Activated CD4-positive, alpha-beta T cell treated with anti-CD3 and anti-CD28 coated beads, Interleukin-2, Interleukin-6, amounts not matched to agents 100 ng/mL and 50 ng/mL, durations not matched to agents 16 hours and 8 hours (primary cell): ENCODE data around the gene COL26A1.
A peak's percentile ranks its signal among the peaks of the same experiment; 100 is the strongest.

Experiments used
- DNase-seq: peaks from one replicate; pipeline ENCODE4 v3.0.0-alpha.2; 2020

Gene COL26A1

DNA sequence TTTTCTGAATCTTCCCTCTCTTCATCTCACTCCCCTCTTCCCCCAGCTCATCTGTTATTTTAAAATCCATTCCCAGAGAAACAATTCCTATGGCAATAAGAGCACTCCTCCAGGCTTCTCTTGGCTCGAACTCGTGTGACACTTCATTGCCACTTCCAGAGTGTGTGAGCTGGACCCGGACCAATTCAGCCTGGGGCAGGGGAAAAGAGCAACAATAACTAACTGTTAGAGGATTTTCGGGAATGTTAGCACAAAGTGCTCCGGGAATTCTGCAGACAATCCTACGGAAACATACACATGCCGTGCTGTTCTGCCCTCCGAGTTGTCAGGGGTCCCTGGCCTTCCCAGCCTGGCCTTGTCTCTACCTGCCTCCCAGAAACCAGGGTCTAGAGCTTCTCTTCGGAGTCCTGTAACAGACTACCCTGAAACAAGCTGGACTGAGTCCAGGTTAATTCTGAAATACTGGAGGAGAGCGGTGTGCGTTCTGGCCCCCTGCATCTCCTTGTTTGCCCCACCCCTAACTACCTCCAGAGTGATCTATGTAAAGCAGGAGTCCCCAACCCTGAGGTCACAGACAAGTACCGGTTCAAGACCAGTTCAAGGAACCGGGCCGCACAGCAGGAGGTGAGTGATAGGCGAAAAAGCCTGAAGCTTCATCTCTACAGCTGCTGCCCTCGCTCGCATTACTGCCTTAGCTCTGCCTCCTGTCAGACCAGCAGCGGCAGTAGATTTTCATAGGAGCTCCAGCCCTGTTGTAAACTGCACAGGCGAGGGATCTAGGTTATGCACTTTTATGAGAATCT, 11.3 kb downstream of the COL26A1 start:
- no peak for DNase-seq

DNA sequence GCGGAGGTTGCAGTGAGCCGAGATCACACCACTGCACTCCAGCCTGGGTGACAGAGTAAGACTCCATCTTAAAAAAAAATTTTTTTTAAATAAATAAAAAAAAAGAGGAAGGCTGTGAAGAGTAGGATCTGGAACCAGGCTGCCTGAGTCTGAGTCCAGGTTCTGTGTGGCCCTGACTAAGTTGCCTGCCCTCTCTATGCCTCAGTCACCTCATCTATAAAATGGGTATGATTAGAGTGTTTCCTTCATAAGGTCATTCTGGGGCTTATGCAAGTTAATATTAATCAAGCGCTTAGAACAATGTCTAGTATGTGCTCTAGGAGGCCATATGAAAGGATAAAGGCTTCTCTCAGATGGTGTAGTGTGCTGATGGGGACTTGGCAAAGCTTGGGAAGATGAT, 12.3 kb downstream of the COL26A1 start:
- DNase-seq = no peak

DNA sequence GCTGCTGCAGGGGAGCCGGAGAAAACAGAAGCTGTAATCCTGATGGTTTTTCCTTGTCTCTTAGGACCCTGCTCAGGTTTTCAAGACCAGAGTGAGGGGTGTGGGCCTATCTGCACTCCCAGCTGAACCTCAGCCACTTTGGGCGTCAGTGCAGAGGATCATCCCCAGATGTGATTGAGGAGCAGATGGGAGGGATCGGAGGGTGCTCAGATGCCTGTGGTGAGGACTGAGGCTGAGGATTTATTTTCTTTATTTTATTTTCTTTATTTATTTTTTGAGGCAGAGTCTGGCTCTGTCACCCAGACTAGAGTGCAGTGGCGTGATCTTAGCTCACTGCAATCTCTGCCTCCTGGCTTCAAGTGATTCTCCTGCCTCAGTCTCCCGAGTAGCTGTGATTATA, 13.9 kb downstream of the COL26A1 start:
- DNase-seq = no peak

DNA sequence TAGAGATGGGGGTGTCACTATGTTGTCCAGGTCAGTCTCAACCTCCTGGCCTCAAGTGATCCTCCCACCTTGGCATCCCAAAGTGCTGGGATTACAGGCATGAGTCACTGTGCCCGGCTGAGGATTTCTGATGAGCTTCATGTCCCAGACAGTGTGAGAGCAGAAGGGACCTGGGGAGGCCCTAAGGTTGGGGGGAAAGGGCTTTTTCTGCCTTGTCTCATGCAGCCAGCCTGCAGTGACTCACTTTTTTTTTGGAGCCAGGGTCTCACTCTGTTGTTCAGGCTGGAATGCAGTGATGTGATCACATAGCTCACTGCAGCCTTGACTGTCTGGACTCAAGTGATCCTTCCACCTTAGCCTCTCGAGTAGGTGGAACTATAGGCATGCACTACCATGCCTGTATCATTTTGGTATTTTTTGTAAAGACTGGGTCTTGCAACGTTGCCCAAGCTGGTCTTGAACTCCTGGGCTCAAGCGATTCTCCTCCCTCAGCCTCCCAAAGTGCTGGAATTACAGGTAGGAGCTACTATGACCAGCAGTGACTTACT, 14.6 kb downstream of the COL26A1 start:
- DNase-seq = no peak

DNA sequence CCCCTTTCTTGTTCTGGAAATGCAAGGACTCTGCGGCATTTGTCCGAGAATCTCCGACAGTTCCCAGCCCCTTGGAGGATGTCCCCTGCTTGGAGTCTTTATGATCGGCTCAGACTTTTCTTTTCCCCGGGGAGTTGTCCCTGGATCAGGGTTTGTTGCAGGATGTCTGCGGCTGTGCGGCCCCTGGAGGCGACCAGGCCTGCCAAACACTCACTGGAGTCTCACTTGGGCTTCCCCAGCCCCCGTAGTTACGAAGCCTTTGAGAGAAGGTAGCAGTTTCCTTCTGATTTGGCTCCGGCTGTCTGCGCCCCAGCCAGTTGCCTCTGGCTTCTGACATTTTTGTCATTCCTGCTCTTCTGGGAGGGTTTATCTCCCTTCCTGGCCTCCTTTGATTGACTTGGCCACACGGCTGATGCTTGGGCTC, 16.1 kb downstream of the COL26A1 start:
- DNase-seq = no peak

DNA sequence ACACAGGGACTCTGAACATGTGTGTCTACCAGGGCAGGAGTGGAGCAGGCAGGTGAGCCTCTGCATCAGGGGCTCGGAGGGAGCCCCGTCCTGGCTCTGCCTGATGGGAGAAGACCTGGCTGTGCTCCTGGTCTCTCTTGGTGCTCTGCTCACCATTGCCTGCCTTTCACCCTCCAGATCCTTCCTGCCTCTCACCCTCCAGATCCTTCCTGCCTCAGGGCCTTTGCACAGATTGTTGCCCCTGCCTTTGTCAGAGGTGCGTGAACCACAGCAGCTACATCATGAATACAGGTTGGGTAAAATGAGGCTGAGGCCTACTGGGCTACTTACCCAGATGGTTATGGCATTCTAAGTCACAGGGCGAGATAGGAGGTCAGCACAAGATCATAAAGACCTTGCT, 16.6 kb downstream of the COL26A1 start:
- DNase-seq = no peak

DNA sequence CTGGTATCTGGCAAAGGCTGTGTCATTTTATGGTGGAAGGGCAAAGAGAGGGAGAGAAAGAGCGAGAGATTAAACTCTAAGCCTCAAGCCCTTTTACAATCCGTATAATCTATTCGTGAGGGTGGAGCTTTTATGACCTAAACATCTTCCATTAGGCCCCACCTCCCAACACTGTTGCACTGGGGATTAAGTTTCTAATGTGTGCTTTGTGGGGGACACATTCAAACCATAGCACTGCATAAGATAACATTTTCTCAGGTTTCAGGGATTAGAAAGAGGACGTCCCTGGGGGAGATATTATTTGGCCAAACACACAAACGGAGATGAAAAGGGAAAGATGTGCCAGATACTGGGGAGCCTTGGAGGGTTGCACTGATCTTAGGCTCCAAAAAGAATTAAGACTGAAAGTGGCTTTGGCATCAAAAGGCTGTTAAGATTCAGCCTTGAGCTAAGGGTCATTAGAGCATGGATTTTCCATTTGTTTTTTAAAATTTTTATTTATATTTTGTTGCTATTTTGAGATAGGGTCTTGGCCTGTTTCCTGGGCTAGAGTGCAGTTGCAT, 19.0 kb downstream of the COL26A1 start:
- DNase-seq = no peak

DNA sequence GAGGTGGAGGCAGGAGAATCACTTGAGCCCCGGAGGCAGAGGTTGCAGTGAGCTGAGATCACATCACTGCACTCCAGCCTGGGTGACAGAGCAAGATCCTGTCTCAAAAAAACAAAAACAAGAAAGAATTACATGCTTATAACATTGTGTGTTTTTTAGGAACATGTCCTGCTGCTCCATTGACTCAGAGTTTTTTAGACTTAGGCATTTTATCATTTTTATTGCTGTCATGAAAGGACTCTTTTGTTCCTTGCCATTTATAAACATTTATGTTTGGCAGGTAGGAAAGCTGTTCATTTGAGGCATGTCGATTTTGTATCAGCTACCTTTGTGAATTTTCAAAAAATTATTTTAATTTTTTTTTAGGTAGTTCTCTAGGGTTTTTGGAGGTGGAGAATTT, 20.3 kb downstream of the COL26A1 start:
- no peak for DNase-seq

DNA sequence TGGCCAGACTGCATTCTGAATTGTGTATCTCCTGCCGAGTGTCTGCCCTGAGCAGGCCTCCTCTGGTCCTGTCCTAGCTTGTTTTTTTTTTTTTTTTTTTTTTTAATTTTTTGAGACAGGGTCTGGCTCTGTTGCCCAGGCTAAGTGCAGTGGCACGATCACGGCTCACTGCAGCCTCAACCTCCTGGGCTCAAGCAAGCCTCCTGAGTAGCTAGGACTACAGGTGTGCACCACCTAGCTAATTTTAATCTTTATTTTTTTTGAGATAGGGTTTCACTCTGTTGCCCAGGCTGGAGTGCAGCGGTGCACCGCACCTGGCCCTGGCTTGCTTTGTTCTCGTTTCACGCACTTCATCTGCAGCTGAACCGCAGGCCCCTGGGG, 23.5 kb downstream of the COL26A1 start:
- no peak for DNase-seq

DNA sequence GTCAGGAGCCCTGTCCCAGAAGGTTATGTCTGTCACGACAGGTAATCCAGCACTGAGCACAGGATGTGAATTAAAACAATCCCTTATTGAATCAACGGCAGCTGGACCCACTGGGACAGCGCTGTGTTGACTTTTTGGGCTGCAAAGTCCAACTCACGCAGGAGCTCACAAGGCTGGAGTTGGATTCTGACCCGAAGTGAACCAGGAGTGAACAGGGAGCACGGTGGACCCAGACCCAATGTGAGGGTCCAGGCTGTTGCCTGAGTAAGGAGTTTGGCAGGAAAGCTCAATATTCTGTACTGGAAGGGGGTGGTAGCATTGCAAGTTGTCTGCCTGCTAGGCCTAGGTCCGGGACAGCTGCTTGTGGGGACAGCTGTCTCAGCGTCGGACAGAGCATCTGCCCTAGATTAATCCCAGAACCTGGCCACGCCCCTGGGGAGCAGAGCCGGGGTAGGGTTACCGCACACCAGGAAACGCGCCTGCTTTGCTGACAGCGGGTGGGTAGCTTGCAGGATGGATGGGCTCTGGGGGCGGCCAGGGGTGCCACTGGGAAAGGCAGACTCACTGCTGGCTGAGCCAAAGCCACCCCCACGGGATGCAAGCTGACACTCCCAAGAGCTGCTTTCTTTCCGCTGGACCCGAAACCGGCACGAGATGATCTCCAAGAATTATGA, 24.0 kb downstream of the COL26A1 start:
- DNase-seq = no peak

DNA sequence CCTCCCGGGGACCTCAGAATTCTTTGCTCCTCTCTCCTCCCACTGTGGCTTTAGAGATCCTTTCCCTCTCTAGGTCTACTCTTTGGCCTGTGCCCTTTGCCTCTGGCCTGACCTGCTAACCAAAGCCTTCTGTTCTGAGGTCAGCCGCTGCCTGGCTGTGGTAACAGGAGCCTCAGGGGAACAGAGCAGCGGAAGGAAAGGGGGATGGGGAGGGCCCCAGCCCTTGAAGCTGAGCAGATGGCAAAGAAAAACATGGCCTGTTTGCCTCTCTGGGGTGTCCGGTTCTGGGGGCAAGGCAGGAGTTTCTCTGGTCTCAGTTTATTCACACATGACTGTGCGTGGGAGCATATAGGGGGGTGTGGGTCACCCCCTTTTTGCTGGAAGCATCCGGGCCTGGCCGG, 28.2 kb downstream of the COL26A1 start:
- peak; percentile 58 for DNase-seq

DNA sequence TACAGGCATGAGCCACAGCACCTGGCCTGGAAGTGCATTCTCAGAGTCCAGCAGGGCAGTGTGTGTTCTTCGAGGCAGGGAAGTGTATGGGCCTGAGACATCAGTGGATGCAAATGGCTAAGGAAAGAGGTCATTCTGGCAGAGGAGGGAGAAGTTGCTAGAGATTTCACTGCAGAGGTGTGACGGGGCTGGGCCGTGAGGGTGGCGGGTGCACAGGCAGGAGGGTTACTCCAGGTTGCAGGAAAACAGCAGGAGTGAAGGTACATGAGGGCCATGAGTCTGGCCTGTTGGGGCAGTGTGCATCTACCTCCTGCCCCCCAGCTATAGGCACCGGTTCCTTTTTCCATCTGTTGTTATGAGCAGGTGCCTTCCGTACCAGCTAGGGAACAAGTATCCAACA, 29.3 kb downstream of the COL26A1 start:
- DNase-seq = no peak

DNA sequence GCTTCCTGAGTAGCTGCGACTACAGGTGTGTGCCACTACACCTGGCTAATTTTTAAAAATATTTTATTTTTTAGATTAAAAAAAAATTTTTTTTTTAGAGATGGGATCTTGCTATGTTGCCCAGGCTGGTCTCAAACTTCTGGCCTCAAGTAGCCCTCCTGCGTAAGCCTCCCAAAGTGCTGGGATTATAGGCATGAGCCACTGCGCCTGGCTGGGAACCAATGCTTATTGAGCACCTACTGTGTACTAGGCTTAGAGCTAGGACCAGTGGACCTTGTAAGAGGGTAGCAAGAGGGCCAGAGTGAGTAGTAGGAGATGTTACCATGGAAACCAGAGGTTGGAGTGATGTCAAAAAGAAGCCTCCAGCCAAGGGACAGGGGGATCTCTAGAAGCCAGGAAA, 31.2 kb downstream of the COL26A1 start:
- DNase-seq = no peak

DNA sequence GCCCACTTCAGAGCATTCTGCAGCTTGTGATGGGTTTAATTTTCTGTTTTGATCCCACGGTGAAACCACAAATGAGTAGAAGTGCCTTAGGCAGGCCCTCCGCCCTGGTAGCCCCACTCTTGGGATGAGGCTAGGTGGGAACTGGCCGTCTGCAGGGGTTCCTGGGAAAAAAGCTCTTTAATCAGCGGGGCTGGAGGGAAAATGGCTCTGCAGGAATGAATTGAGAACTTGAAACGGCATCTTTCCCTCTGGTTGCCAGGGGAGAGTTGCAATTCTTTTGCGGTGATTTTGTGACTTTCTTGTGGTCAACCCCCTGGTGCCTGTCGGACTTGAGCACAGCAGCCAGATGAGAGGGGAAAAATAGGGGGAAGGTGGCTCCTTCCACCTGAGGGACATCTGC, 32.7 kb downstream of the COL26A1 start:
- DNase-seq = no peak

DNA sequence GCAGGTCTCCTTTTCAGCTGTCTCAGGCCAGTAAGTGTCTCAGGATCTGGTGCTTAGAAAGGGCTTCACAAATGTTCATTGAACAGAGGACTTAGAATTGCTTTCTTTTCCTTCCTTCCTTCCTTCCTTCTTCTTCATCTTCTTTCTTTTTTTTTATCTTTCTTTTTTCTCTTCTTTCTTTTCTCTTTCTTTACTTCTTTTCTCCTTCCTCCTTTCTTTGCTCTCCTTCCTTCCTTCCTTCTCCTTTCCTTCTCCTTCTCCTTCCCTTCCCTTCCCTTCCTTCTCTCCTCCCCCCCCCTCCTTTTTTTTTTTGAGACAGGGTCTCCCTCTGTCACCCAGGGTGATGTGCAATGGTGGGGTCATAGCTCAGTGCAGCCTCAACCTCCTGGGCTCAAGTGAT, 34.6 kb downstream of the COL26A1 start:
- DNase-seq = no peak

DNA sequence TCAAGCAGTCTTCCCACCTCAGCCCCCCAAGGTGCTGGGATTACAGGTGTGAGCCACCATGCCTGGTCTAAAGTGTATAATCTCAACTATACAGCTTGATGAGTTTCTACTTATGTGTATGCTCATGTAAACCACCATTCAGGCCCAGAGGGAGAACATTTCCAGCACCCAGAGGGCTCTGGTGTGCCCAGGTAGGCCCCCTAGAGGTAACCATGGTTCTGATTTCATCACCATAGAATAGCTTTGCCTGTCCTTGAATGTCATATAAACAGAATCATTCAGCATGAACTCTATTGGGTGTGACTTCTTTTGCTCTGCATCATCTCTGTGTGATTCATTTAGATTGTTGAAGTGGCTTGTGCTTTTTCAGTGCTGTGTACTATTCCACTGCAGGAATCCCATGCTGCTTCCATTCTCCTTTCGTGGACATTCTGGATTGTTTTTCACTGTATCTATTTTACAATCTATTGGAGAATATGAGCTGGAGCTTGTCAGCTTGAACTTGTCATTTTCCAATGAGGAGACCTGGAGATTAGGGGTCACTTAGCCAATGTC, 35.2 kb downstream of the COL26A1 start:
- no peak for DNase-seq

DNA sequence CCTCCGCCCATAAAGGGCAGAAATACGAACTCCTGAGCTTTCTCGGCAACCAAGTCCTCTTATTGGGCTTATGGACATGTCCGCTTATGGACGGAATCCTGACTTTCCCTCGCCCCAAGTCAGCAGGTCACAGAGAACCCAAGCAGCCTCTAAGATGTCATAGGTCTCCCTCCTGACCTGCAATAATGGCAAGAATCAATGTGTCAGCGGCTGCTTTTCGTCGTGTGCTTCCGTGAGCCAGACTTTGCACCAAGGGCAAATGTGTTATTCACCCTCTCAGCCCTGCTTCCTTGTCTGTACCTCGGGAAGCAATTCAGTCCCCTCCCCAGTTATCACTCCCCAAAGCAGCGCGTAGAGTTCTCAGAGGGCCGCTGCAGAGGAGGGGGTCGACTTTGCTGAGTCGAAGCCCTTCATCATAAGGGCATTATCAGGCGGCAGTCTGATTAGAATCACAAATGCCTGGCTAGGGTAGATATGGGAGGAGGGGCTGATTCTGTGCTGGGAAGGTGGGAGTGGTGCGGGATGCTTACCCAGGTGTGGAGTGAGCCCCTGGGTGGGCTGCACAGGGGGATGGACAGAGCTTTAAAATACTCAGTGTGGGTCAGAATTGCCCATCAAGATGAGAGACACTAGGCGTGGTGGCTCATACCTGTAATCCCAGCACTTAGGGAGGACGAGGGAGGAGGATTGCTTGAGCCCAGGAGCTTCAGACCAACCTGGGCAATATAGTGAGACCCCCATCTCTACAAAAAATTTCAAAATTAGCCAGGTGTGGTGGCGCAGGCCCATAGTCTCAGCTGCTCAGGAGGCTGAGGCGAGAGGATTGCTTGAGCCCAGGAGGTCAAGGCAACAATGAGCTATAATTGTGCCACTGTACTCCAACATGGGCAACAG, 36.0 kb downstream of the COL26A1 start:
- DNase-seq = no peak

DNA sequence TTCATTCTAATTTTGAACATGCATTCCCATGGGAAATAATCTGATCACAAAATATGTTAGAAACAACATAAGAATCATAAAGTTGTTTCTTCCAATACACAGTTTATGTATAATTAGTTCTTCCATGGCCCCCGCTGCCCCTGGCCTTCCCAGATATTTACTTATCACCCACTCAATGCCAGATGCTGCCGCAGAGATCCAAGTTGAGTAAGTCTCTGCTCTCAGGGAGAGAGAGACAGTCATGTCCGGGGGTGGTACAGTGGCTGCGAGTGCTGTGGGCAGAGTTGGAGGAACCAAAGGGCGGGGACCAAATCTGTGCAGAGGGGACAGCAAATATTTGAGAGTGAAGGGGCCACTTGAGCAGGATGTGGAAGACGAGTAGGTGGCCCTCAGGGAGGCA, 37.1 kb downstream of the COL26A1 start:
- DNase-seq = no peak

DNA sequence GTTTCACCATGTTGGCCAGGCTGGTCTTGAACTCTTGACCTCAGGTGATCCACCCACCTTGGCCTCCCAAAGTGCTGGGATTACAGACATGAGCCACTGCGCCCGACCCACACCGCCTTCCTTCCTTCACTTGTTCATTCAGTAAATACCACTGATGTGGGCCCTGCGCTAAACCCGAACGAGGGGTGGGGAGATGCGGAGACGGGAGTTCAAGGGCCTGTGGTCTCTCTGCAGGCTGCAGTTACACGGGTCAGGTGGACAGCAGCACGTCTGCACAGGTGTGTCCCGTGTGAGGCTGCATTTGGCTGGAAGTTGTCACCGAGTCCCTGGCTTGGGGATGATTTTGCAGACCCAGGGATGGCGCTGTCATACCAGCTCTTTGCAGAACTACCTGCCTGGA, 38.1 kb downstream of the COL26A1 start:
- DNase-seq = no peak

DNA sequence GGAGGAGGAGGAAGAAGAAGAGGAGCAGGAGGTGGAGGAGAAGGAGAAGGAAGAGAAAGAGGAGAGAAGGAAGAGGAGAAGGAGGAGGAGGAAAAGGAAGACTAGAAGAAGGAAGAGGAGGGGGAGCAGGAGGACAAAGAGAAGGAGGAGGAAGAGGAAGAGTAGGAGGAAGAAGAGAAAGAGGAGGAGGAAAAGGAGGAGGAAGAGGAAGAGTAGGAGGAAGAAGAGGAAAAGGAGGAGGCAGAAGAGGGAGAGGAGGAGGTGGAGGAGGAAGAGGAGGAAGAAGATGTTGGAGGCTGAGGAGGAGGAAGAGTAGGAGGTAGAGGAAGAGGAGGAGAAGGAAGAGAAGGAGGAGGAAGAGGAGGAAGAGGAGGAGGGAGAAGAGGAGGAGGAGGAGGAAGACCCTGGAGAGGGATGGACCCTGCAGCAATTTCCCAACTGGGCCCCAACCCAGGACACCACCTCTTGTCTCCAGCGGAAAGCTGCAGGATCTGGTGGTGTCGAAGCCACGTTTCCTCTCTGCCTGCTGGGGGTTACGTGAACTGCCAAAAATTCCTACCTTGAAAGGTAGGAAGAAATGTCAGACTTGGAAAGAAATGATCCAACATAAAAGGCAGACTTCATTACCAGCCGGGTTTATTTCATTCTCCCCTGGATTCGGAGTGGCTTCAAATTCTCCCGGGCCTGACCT, 38.9 kb downstream of the COL26A1 start:
- DNase-seq = no peak

DNA sequence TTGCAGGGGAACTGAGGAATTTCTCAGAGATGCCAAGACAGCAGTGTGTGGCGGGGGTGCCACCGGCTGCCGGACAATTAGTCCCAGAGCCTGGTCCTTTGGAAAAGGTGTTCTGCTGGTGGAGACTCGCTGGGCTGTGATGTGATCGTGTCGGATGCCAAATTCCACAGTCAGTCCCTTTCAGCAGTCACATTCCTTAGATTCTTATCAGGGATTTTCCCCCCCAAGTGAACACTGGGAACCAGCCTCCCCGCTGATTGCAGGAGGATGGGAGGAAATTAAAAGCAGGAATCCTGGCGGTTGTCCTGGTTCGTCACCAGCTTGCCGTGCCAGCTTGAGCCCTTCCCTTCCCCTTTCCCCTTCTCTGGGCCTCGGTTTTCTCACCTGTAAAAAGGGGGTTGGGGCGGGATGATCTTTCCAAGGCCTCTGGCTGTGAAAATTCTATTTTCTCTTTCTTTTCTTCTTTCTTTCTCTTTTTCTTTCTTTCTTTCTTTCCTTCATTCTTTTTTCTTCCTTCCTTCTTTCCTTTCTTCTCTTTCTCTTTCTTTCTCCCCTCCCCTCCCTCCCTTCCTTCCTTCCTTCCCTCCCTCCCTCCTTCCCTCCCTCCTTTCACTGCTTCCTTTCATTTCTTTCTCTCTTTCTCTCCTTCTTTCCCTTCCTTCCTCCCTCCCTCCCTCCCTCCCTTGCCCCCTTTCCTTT, 39.6 kb downstream of the COL26A1 start:
- DNase-seq = no peak
